HL-60 (cell line): ENCODE data around the gene NTN1.

Experiments
- DNase-seq, 2 experiments: peaks; one replicate each; pipeline ENCODE4 v3.0.0-alpha.2; 2010 to 2020; ENCODE audit warnings: low read depth in 1 of 2, low spot score in 1 of 2
- H3K27ac ChIP-seq: fragments of 250-450 bp; sonication (Bioruptor Pico); replicated peaks from 2 replicates; pipeline ENCODE4 v1.5.1; 2020; ENCODE audit warnings: mild to moderate bottlenecking, moderate library complexity
- H3K27me3 ChIP-seq: fragments of 250-450 bp; sonication (Bioruptor Pico); 2 replicates; pipeline ENCODE4 v1.5.1; 2021; ENCODE audit warnings: mild to moderate bottlenecking, moderate library complexity; ENCODE audit not compliant: insufficient read depth, poor library complexity, severe bottlenecking
- H3K4me3 ChIP-seq: replicated peaks from 2 replicates; pipeline ENCODE4 v1.5.1; 2011; ENCODE audit warnings: mild to moderate bottlenecking, control low read depth, low read length; ENCODE audit not compliant: insufficient read depth
- CTCF ChIP-seq: IDR thresholded peaks from one replicate; pipeline ENCODE4 v1.5.1; 2011; ENCODE audit warnings: low read length, control low read depth, inconsistent platforms; ENCODE audit not compliant: insufficient read depth
- GABPA ChIP-seq: IDR thresholded peaks from 2 replicates; pipeline ENCODE4 v1.6.1; 2012; ENCODE audit warnings: low read depth
- POLR2AphosphoS5 ChIP-seq: IDR thresholded peaks from 2 replicates; pipeline ENCODE4 v1.6.1; 2012; ENCODE audit warnings: low read depth
- REST ChIP-seq: IDR thresholded peaks from 2 replicates; pipeline ENCODE4 v1.6.1; 2012; ENCODE audit warnings: low read depth; ENCODE audit not compliant: insufficient replicate concordance
- SPI1 ChIP-seq: IDR thresholded peaks from 2 replicates; pipeline ENCODE4 v1.6.1; 2012; ENCODE audit warnings: low read depth, mild to moderate bottlenecking, borderline replicate concordance

NTN1 gene

GRCh38 chr17:9231449-9232154, 210.3 kb downstream of the NTN1 start:
- no peak overlapping the region for H3K27ac ChIP-seq
- H3K27me3 ChIP-seq = no peaks in the 10 kb centered on the region
- no peak overlapping the region for H3K4me3 ChIP-seq
- DNase-seq = no peak
- no peak for TF ChIP-seq GABPA
- no peak for TF ChIP-seq REST
- no peak for TF ChIP-seq SPI1
- TF ChIP-seq CTCF = no peak
- TF ChIP-seq POLR2AphosphoS5 = no peak

DNA sequence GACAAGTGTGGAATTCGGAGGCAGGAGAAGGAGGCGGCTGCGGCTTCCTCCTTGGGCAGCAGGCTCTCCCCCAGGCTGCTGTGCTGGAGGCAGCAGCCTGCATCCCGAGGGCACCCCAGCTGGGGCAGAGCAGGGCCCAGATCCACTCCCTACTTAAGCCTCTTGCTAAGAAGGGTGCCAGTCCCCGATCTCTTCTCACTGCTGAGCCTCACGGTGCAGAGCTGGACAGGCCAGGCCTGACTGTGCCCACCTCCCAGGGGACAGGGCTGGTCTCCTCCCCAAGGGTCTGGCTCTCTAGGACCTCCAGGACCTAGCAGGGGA, 210.8 kb downstream of the NTN1 start:
- no peak overlapping the region for H3K4me3 ChIP-seq
- H3K27ac ChIP-seq = no peak overlapping the region
- no peak for DNase-seq
- H3K27me3 ChIP-seq = no peaks in the 10 kb centered on the region
- TF ChIP-seq REST = no peak

GRCh38 chr17:9232591-9233270, 211.4 kb downstream of the NTN1 start:
- no peak for TF ChIP-seq CTCF
- no peak for TF ChIP-seq REST
- no peak for TF ChIP-seq GABPA
- TF ChIP-seq POLR2AphosphoS5 = no peak
- TF ChIP-seq SPI1 = no peak
- DNase-seq = no peak
- H3K27me3 ChIP-seq = no peaks in the 10 kb centered on the region
- no peak overlapping the region for H3K4me3 ChIP-seq
- no peak overlapping the region for H3K27ac ChIP-seq
